ENCODE results near the gene GRHL3.

GRHL3 gene

GRCh38 chr1:24278726-24279125, 40.4 kb upstream of the GRHL3 start:
- DNase-seq (ENCODE audit: low read depth): no peak
- no peak overlapping the region for H3K4me3 ChIP-seq (ENCODE audit: low read depth, low read length)
- TF ChIP-seq CTCF (IDR thresholded peaks at IDR 0.05; ENCODE audit: low read depth, low read length, missing control alignments): no peak
- in situ Hi-C loops (cut with HindIII; ENCODE audit: low sequenced_read_pairs): no loop called here

GRCh38 chr1:24279590-24280232, 39.4 kb upstream of the GRHL3 start:
- in situ Hi-C loops (cut with HindIII; ENCODE audit: low sequenced_read_pairs): no loop called here
- H3K4me3 ChIP-seq (ENCODE audit: low read depth, low read length): no peak overlapping the region
- no peak for TF ChIP-seq CTCF (IDR thresholded peaks at IDR 0.05; ENCODE audit: low read depth, low read length, missing control alignments)
- no peak for DNase-seq (ENCODE audit: low read depth)

GRCh38 chr1:24281591-24281990, 37.6 kb upstream of the GRHL3 start:
- no peak for TF ChIP-seq CTCF (IDR thresholded peaks at IDR 0.05; ENCODE audit: low read depth, low read length, missing control alignments)
- no peak overlapping the region for H3K4me3 ChIP-seq (ENCODE audit: low read depth, low read length)
- in situ Hi-C loops (cut with HindIII; ENCODE audit: low sequenced_read_pairs): no loop called here
- no peak for DNase-seq (ENCODE audit: low read depth)

- no peak for TF ChIP-seq CTCF (IDR thresholded peaks at IDR 0.05; ENCODE audit: low read depth, low read length, missing control alignments)
- no peak for DNase-seq (ENCODE audit: low read depth)
- in situ Hi-C loops (cut with HindIII; ENCODE audit: low sequenced_read_pairs): no loop called here
- H3K4me3 ChIP-seq (ENCODE audit: low read depth, low read length): no peak overlapping the region
These were observed 36.7 kb upstream of the GRHL3 start for GRCh38 chr1:24282491-24282890.

- no peak overlapping the region for H3K4me3 ChIP-seq (ENCODE audit: low read depth, low read length)
- peak; percentile 71 for DNase-seq (ENCODE audit: low read depth)
- in situ Hi-C loops (cut with HindIII; ENCODE audit: low sequenced_read_pairs): no loop called here
- TF ChIP-seq CTCF (IDR thresholded peaks at IDR 0.05; ENCODE audit: low read depth, low read length, missing control alignments): no peak
These were observed 35.6 kb upstream of the GRHL3 start for GRCh38 chr1:24283326-24284155.

GRCh38 chr1:24284156-24284471, 35.0 kb upstream of the GRHL3 start:
- no peak for TF ChIP-seq CTCF (IDR thresholded peaks at IDR 0.05; ENCODE audit: low read depth, low read length, missing control alignments)
- in situ Hi-C loops (cut with HindIII; ENCODE audit: low sequenced_read_pairs): no loop called here
- DNase-seq (ENCODE audit: low read depth): no peak
- H3K4me3 ChIP-seq (ENCODE audit: low read depth, low read length): no peak overlapping the region
